Esophagus muscularis mucosa (tissue), 4 donors: ENCODE data around the gene TLE6.

Experiments used
- CTCF ChIP-seq, 3 experiments: fragments of 200-600 bp in 2 of 3; fragments of 450-650 bp in 1 of 3; sonication (generic) in 2 of 3; IDR thresholded peaks; one replicate each; pipeline ENCODE4 v1.5.1; 2017 to 2019; ENCODE audit warnings: antibody characterized with exemption in 3 of 3, mild to moderate bottlenecking in 2 of 3, moderate library complexity in 1 of 3
- EP300 ChIP-seq: sonication (generic); formaldehyde crosslinking; IDR thresholded peaks from one replicate; pipeline ENCODE4 v1.6.1; 2017; ENCODE audit warnings: antibody characterized with exemption
- POLR2AphosphoS5 ChIP-seq, 2 donors: sonication (generic); formaldehyde crosslinking; IDR thresholded peaks; one replicate each; pipeline ENCODE4 v1.6.1; 2017; ENCODE audit warnings: antibody characterized with exemption in 2 of 2

- TF ChIP-seq CTCF (IDR thresholded peaks at IDR 0.05) (no peak), POLR2AphosphoS5 (IDR thresholded peaks at IDR 0.05) (no peak), EP300 (no peak)
Measured at GRCh38 chr19:2981898-2982297, 4.5 kb downstream of the TLE6 start.
